CD14-positive monocyte (primary cell): ENCODE results near the gene ADGRE1. TPM values are rescaled to one million over a fixed set of nuclear protein-coding genes. Genes with fewer than 3 reads are reported as not detected.

ENCODE experiments used
- DNase-seq, 3 donors: peaks; one replicate each; pipeline ENCODE4 v3.0.0-alpha.2; 2011 to 2022
- H2AFZ ChIP-seq: 2 replicates; pipeline ENCODE4 v1.6.0; 2012; ENCODE audit warnings: mild to moderate bottlenecking, low read depth, low read length, inconsistent platforms; ENCODE audit not compliant: insufficient read depth, poor library complexity, severe bottlenecking
- H3K27ac ChIP-seq, 2 donors: 1 replicate in 1 of 2; 2 replicates in 1 of 2; pipeline ENCODE4 v1.5.1; 2012 to 2013; ENCODE audit warnings: low read length in 2 of 2, control low read depth in 1 of 2, inconsistent platforms in 1 of 2, low read depth in 1 of 2, mild to moderate bottlenecking in 1 of 2
- H3K27me3 ChIP-seq, 2 donors: one replicate each; pipeline versions ENCODE4 v1.6.0 to v1.6.1; 2011 to 2013; ENCODE audit warnings: low read length in 2 of 2; ENCODE audit not compliant: control insufficient read depth in 2 of 2, insufficient read depth in 2 of 2
- H3K36me3 ChIP-seq, 2 donors: replicated peaks in 1 of 2; 1 replicate in 1 of 2; 2 replicates in 1 of 2; pipeline versions ENCODE4 v1.5.1 to v1.6.1; 2012 to 2013; ENCODE audit warnings: low read length in 2 of 2, control low read depth in 1 of 2, inconsistent platforms in 1 of 2, mild to moderate bottlenecking in 1 of 2; ENCODE audit not compliant: insufficient read depth in 2 of 2, control insufficient read depth in 1 of 2
- H3K4me1 ChIP-seq, 2 donors: 1 replicate in 1 of 2; 2 replicates in 1 of 2; pipeline versions ENCODE4 v1.5.1 to v1.6.1; 2012 to 2013; ENCODE audit warnings: low read length in 2 of 2, control low read depth in 1 of 2, inconsistent platforms in 1 of 2, mild to moderate bottlenecking in 1 of 2, moderate library complexity in 1 of 2; ENCODE audit not compliant: insufficient read depth in 2 of 2, control insufficient read depth in 1 of 2
- H3K4me2 ChIP-seq: replicated peaks from 2 replicates; pipeline ENCODE3; 2012; ENCODE audit warnings: low read length, moderate library complexity, mild to moderate bottlenecking; ENCODE audit not compliant: poor library complexity, severe bottlenecking; ENCODE audit errors: extremely low read depth
- H3K4me3 ChIP-seq, 3 experiments: fragments of 200-600 bp in 1 of 3; sonication (generic) in 1 of 3; replicated peaks in 1 of 3; 1 replicate in 2 of 3; 2 replicates in 1 of 3; pipeline ENCODE4 v1.5.1; 2011 to 2013; ENCODE audit warnings: low read length in 3 of 3, mild to moderate bottlenecking in 3 of 3, control low read depth in 2 of 3, low read depth in 2 of 3, inconsistent platforms in 1 of 3, moderate library complexity in 1 of 3
- H3K79me2 ChIP-seq: 2 replicates; pipeline ENCODE4 v1.6.0; 2012; ENCODE audit warnings: mild to moderate bottlenecking, control low read depth, inconsistent platforms, low read length, moderate library complexity; ENCODE audit not compliant: insufficient read depth
- H3K9ac ChIP-seq: 2 replicates; pipeline ENCODE4 v1.6.0; 2017; ENCODE audit warnings: low read length, mild to moderate bottlenecking; ENCODE audit not compliant: insufficient read depth, poor library complexity, severe bottlenecking
- H3K9me3 ChIP-seq, 2 donors: replicated peaks in 1 of 2; 1 replicate in 1 of 2; 2 replicates in 1 of 2; pipeline versions ENCODE4 v1.5.1 to v1.6.1; 2012 to 2013; ENCODE audit warnings: low read length in 2 of 2, control low read depth in 1 of 2; ENCODE audit not compliant: control insufficient read depth in 1 of 2, insufficient read depth in 1 of 2
- H4K20me1 ChIP-seq: 2 replicates; pipeline ENCODE4 v1.6.0; 2012; ENCODE audit warnings: mild to moderate bottlenecking, low read length, control low read depth, moderate library complexity; ENCODE audit not compliant: insufficient read depth
- H3K27ac Mint-ChIP-seq, 7 donors: one replicate each; pipeline ENCODE4 v1.8.0; 2020; ENCODE audit warnings: mild to moderate bottlenecking in 7 of 7, mixed read lengths in 7 of 7, moderate library complexity in 6 of 7, inconsistent platforms in 2 of 7
- H3K27me3 Mint-ChIP-seq, 3 donors: one replicate each; pipeline ENCODE4 v1.8.0; 2021 to 2022; ENCODE audit warnings: low read depth in 3 of 3, mild to moderate bottlenecking in 3 of 3, mixed read lengths in 3 of 3, moderate library complexity in 3 of 3, inconsistent platforms in 1 of 3
- H3K36me3 Mint-ChIP-seq, 2 donors: one replicate each; pipeline ENCODE4 v1.8.0; 2020; ENCODE audit warnings: mixed read lengths in 2 of 2, inconsistent platforms in 1 of 2, mild to moderate bottlenecking in 1 of 2
- H3K4me1 Mint-ChIP-seq: one replicate; pipeline ENCODE4 v1.8.0; 2020; ENCODE audit warnings: mild to moderate bottlenecking, mixed read lengths
- H3K4me3 Mint-ChIP-seq, 2 donors: one replicate each; pipeline ENCODE4 v1.8.0; 2020; ENCODE audit warnings: mild to moderate bottlenecking in 2 of 2, mixed read lengths in 2 of 2, moderate library complexity in 1 of 2
- H3K9me3 Mint-ChIP-seq, 7 donors: one replicate each; pipeline ENCODE4 v1.8.0; 2020 to 2022; ENCODE audit warnings: mixed read lengths in 7 of 7, mild to moderate bottlenecking in 6 of 7, moderate library complexity in 6 of 7, inconsistent platforms in 2 of 7
- CTCF ChIP-seq: fragments of 200-600 bp; IDR thresholded peaks from one replicate; pipeline ENCODE4 v1.8.0; 2022; ENCODE audit warnings: antibody characterized with exemption, mild to moderate bottlenecking
- WGBS: methylation state at CpG from one replicate; pipeline ENCODE4 v1.1.5; 2013; ENCODE audit warnings: missing lambda C conversion rate; ENCODE audit not compliant: insufficient coverage; 5-methylcytosine and 5-hydroxymethylcytosine counted together
- intact Hi-C, 2 donors: fragments of 100-400 bp; cut with micrococcal nuclease; formaldehyde crosslinking; loops; one replicate each; pipeline versions ENCODE4 v1.15.0 to v1.15.1; 2023
- polyA plus RNA-seq, 3 donors: library from polyadenylated mRNA; depleted of rRNA in 1 of 3; unstranded in 2 of 3; stranded (reverse) in 1 of 3; fragments of 300-500 nt in 2 of 3; fragments of >200 nt in 1 of 3; fragmentation: Illumina TruSeq in 2 of 3; gene quantifications; 1 replicate in 2 of 3; 2 replicates in 1 of 3; pipeline ENCODE4 v1.2.3, GENCODE V29; 2012 to 2021

The ADGRE1 gene
- polyA plus RNA-seq, 3 donors = 13.9 to 37.7 (median 21.6) TPM

- Histone ChIP-seq H3K9ac (no peak overlapping the region), H3K4me2 (no peak overlapping the region), H3K36me3 (peaks cover 70 to 81% of the 10 kb centered on the region in 2 donors)
Measured at GRCh38 chr19:6847828-6848200, 39.6 kb upstream of the ADGRE1 start.

GRCh38 chr19:6848986-6849385 is 38.4 kb upstream of the ADGRE1 start:
- peaks cover 75 to 81% of the 10 kb centered on the region in 2 donors for H3K36me3 ChIP-seq
- intact Hi-C loops = no loop called here
- no peak for DNase-seq
- no peaks in the 10 kb centered on the region for H3K4me1 ChIP-seq
- Mint-ChIP-seq H3K36me3 (peaks cover 65 to 79% of the 10 kb centered on the region in 2 donors), H3K27ac (no peak overlapping the region), H3K9me3 (no peaks in the 10 kb centered on the region), H3K4me1 (no peaks in the 10 kb centered on the region), H3K27me3 (no peaks in the 10 kb centered on the region), H3K4me3 (no peak overlapping the region)
- no peak overlapping the region for H2AFZ ChIP-seq
- H4K20me1 ChIP-seq = peaks cover 66% of the 10 kb centered on the region
- H3K79me2 ChIP-seq = no peaks in the 10 kb centered on the region
- H3K4me3 ChIP-seq = no peak overlapping the region
- H3K9me3 ChIP-seq = no peaks in the 10 kb centered on the region
- H3K9ac ChIP-seq = no peak overlapping the region
- H3K4me2 ChIP-seq = no peak overlapping the region
- H3K27ac ChIP-seq = no peak overlapping the region
- TF ChIP-seq CTCF = no peak
- WGBS = no CpG with 5 or more reads among the region's 3 CpGs
- no peaks in the 10 kb centered on the region for H3K27me3 ChIP-seq

More at GRCh38 chr19:6847828-6848200, 39.6 kb upstream of the ADGRE1 start:
- peaks cover 72% of the 10 kb centered on the region for H4K20me1 ChIP-seq
- H3K79me2 ChIP-seq = no peaks in the 10 kb centered on the region
- TF ChIP-seq CTCF = no peak
- no peak overlapping the region for H2AFZ ChIP-seq
- no peaks in the 10 kb centered on the region for H3K9me3 ChIP-seq
- Mint-ChIP-seq H3K9me3 (no peaks in the 10 kb centered on the region), H3K4me1 (no peaks in the 10 kb centered on the region), H3K27me3 (no peaks in the 10 kb centered on the region), H3K4me3 (no peak overlapping the region), H3K36me3 (peaks cover 60 to 78% of the 10 kb centered on the region in 2 donors), H3K27ac (no peak overlapping the region)
- DNase-seq = no peak
- no peaks in the 10 kb centered on the region for H3K27me3 ChIP-seq
- no peaks in the 10 kb centered on the region for H3K4me1 ChIP-seq
- intact Hi-C loops = no loop called here
- H3K4me3 ChIP-seq = no peak overlapping the region
- 98% methylated on average over 6 of the region's 11 CpGs for WGBS
- no peak overlapping the region for H3K27ac ChIP-seq
